Stimulated activated naive CD8-positive, alpha-beta T cell treated with anti-CD3 and anti-CD28 coated beads, Interleukin-15, Interleukin-2, amounts not matched to agents 100 ng/mL and 50 ng/mL, for 24 hours (primary cell): Measurements from ENCODE around the gene AREG.

ENCODE experiments used
- H3K27ac Mint-ChIP-seq: one replicate; pipeline ENCODE4 v1.8.0; 2021; ENCODE audit warnings: mild to moderate bottlenecking, mixed read lengths
- H3K27me3 Mint-ChIP-seq: one replicate; pipeline ENCODE4 v1.8.0; 2021; ENCODE audit warnings: mixed read lengths
- H3K36me3 Mint-ChIP-seq: one replicate; pipeline ENCODE4 v1.8.0; 2021; ENCODE audit warnings: low read depth, mixed read lengths
- H3K4me1 Mint-ChIP-seq: one replicate; pipeline ENCODE4 v1.8.0; 2021; ENCODE audit warnings: low read depth, mixed read lengths
- H3K4me3 Mint-ChIP-seq: one replicate; pipeline ENCODE4 v1.8.0; 2021; ENCODE audit warnings: mild to moderate bottlenecking, mixed read lengths
- H3K9me3 Mint-ChIP-seq: one replicate; pipeline ENCODE4 v1.8.0; 2021; ENCODE audit warnings: mixed read lengths

Gene AREG

GRCh38 chr4:74418063-74418670, 26.8 kb upstream of the AREG start:
- no peak overlapping the region for H3K4me3 Mint-ChIP-seq
- H3K4me1 Mint-ChIP-seq = no peaks in the 10 kb centered on the region
- no peak overlapping the region for H3K27ac Mint-ChIP-seq
- no peaks in the 10 kb centered on the region for H3K9me3 Mint-ChIP-seq
- no peaks in the 10 kb centered on the region for H3K36me3 Mint-ChIP-seq
- peaks cover 8% of the 10 kb centered on the region for H3K27me3 Mint-ChIP-seq

- Mint-ChIP-seq H3K9me3 (no peaks in the 10 kb centered on the region), H3K27ac (no peak overlapping the region), H3K4me1 (no peaks in the 10 kb centered on the region), H3K4me3 (no peak overlapping the region), H3K27me3 (peaks cover 4% of the 10 kb centered on the region), H3K36me3 (no peaks in the 10 kb centered on the region)
These were observed 24.1 kb upstream of the AREG start for GRCh38 chr4:74420863-74421262.

- Mint-ChIP-seq H3K27ac (no peak overlapping the region), H3K9me3 (no peaks in the 10 kb centered on the region), H3K36me3 (no peaks in the 10 kb centered on the region), H3K4me1 (no peaks in the 10 kb centered on the region), H3K27me3 (no peaks in the 10 kb centered on the region), H3K4me3 (no peak overlapping the region)
These were observed 21.8 kb upstream of the AREG start for GRCh38 chr4:74423104-74423503.

GRCh38 chr4:74424111-74424510, 20.8 kb upstream of the AREG start:
- H3K27me3 Mint-ChIP-seq = no peaks in the 10 kb centered on the region
- H3K36me3 Mint-ChIP-seq = no peaks in the 10 kb centered on the region
- H3K9me3 Mint-ChIP-seq = no peaks in the 10 kb centered on the region
- no peak overlapping the region for H3K4me3 Mint-ChIP-seq
- H3K4me1 Mint-ChIP-seq = no peaks in the 10 kb centered on the region
- no peak overlapping the region for H3K27ac Mint-ChIP-seq

- H3K27me3 Mint-ChIP-seq = no peaks in the 10 kb centered on the region
- H3K27ac Mint-ChIP-seq = no peak overlapping the region
- H3K9me3 Mint-ChIP-seq = no peaks in the 10 kb centered on the region
- H3K4me1 Mint-ChIP-seq = no peaks in the 10 kb centered on the region
- H3K4me3 Mint-ChIP-seq = no peak overlapping the region
- H3K36me3 Mint-ChIP-seq = no peaks in the 10 kb centered on the region
These were observed 18.8 kb upstream of the AREG start for GRCh38 chr4:74426101-74426500.

GRCh38 chr4:74428276-74428675, 16.7 kb upstream of the AREG start:
- H3K27me3 Mint-ChIP-seq = no peaks in the 10 kb centered on the region
- no peaks in the 10 kb centered on the region for H3K9me3 Mint-ChIP-seq
- H3K27ac Mint-ChIP-seq = no peak overlapping the region
- no peaks in the 10 kb centered on the region for H3K4me1 Mint-ChIP-seq
- no peaks in the 10 kb centered on the region for H3K36me3 Mint-ChIP-seq
- H3K4me3 Mint-ChIP-seq = no peak overlapping the region

- Mint-ChIP-seq H3K27me3 (no peaks in the 10 kb centered on the region), H3K36me3 (no peaks in the 10 kb centered on the region), H3K4me1 (no peaks in the 10 kb centered on the region), H3K27ac (no peak overlapping the region), H3K9me3 (no peaks in the 10 kb centered on the region), H3K4me3 (no peak overlapping the region)
These were observed 13.7 kb upstream of the AREG start for GRCh38 chr4:74431113-74431826.

GRCh38 chr4:74433043-74433442, 11.9 kb upstream of the AREG start:
- H3K9me3 Mint-ChIP-seq = no peaks in the 10 kb centered on the region
- H3K4me1 Mint-ChIP-seq = no peaks in the 10 kb centered on the region
- H3K27me3 Mint-ChIP-seq = no peaks in the 10 kb centered on the region
- H3K4me3 Mint-ChIP-seq = no peak overlapping the region
- H3K36me3 Mint-ChIP-seq = no peaks in the 10 kb centered on the region
- H3K27ac Mint-ChIP-seq = no peak overlapping the region

GRCh38 chr4:74433541-74434172, 11.3 kb upstream of the AREG start:
- Mint-ChIP-seq H3K27ac (no peak overlapping the region), H3K27me3 (no peaks in the 10 kb centered on the region), H3K9me3 (no peaks in the 10 kb centered on the region), H3K4me3 (no peak overlapping the region), H3K4me1 (no peaks in the 10 kb centered on the region), H3K36me3 (no peaks in the 10 kb centered on the region)

GRCh38 chr4:74435296-74435695, 9.6 kb upstream of the AREG start:
- Mint-ChIP-seq H3K4me3 (no peak overlapping the region), H3K9me3 (no peaks in the 10 kb centered on the region), H3K36me3 (no peaks in the 10 kb centered on the region), H3K4me1 (no peaks in the 10 kb centered on the region), H3K27ac (no peak overlapping the region), H3K27me3 (no peaks in the 10 kb centered on the region)

GRCh38 chr4:74437866-74438265, 7.1 kb upstream of the AREG start:
- no peaks in the 10 kb centered on the region for H3K9me3 Mint-ChIP-seq
- H3K4me3 Mint-ChIP-seq = no peak overlapping the region
- H3K4me1 Mint-ChIP-seq = no peaks in the 10 kb centered on the region
- H3K36me3 Mint-ChIP-seq = no peaks in the 10 kb centered on the region
- H3K27ac Mint-ChIP-seq = no peak overlapping the region
- H3K27me3 Mint-ChIP-seq = no peaks in the 10 kb centered on the region

- Mint-ChIP-seq H3K36me3 (no peaks in the 10 kb centered on the region), H3K4me1 (no peaks in the 10 kb centered on the region), H3K27ac (no peak overlapping the region), H3K4me3 (no peak overlapping the region), H3K27me3 (no peaks in the 10 kb centered on the region), H3K9me3 (no peaks in the 10 kb centered on the region)
These were observed 6.3 kb upstream of the AREG start for GRCh38 chr4:74438661-74439060.

- no peak overlapping the region for H3K27ac Mint-ChIP-seq
- no peaks in the 10 kb centered on the region for H3K9me3 Mint-ChIP-seq
- no peaks in the 10 kb centered on the region for H3K36me3 Mint-ChIP-seq
- no peaks in the 10 kb centered on the region for H3K27me3 Mint-ChIP-seq
- peaks cover 8% of the 10 kb centered on the region for H3K4me1 Mint-ChIP-seq
- H3K4me3 Mint-ChIP-seq = no peak overlapping the region
These were observed 5.0 kb upstream of the AREG start for GRCh38 chr4:74439952-74440351.

- Mint-ChIP-seq H3K27ac (no peak overlapping the region), H3K9me3 (no peaks in the 10 kb centered on the region), H3K4me1 (peaks cover 11% of the 10 kb centered on the region), H3K27me3 (no peaks in the 10 kb centered on the region), H3K36me3 (no peaks in the 10 kb centered on the region), H3K4me3 (no peak overlapping the region)
These were observed 4.6 kb upstream of the AREG start for GRCh38 chr4:74440356-74440755.

GRCh38 chr4:74441744-74442143, 3.2 kb upstream of the AREG start:
- Mint-ChIP-seq H3K4me1 (peaks cover 13% of the 10 kb centered on the region), H3K4me3 (no peak overlapping the region), H3K27me3 (peaks cover 4% of the 10 kb centered on the region), H3K36me3 (no peaks in the 10 kb centered on the region), H3K27ac (no peak overlapping the region), H3K9me3 (no peaks in the 10 kb centered on the region)
